ENCODE measurements around the gene PCDH9. TPM values are rescaled to one million over a fixed set of nuclear protein-coding genes. Genes with fewer than 3 reads are reported as not detected.

The PCDH9 gene
- total RNA-seq, 6 donors from 2014 or later = 3.1 to 19.4 (median 7.8) TPM

GRCh38 chr13:66659701-66660467, 570.3 kb downstream of the PCDH9 start:
- TF ChIP-seq POLR2AphosphoS5 (IDR thresholded peaks at IDR 0.05) (no peak), CTCF (IDR thresholded peaks at IDR 0.05) (no peak), EP300 (IDR thresholded peaks at IDR 0.05) (no peak), POLR2A (IDR thresholded peaks at IDR 0.05) (no peak)
- H3K9me3 ChIP-seq = no peaks in the 10 kb centered on the region
- H3K4me1 ChIP-seq = no peaks in the 10 kb centered on the region
- DNase-seq = no peak
- WGBS, 2 donors = 88 to 90% methylated on average over 7 of the region's 7 CpGs
- ATAC-seq (ENCODE audit: low FRiP score in 2 of 2) = peak in 1 of 2 donors; percentile 65
- H3K4me3 ChIP-seq = no peak overlapping the region
- H3K27ac ChIP-seq = no peak overlapping the region
- H3K27me3 ChIP-seq = no peaks in the 10 kb centered on the region
- H3K36me3 ChIP-seq = no peaks in the 10 kb centered on the region

GRCh38 chr13:66659286-66659685, 570.9 kb downstream of the PCDH9 start:
- Histone ChIP-seq H3K36me3 (no peaks in the 10 kb centered on the region), H3K4me3 (no peak overlapping the region), H3K27me3 (no peaks in the 10 kb centered on the region), H3K27ac (no peak overlapping the region), H3K9me3 (no peaks in the 10 kb centered on the region), H3K4me1 (no peaks in the 10 kb centered on the region)
- WGBS, 2 donors = 85 to 89% methylated on average over 2 of the region's 2 CpGs
- DNase-seq (no peak), ATAC-seq (ENCODE audit: low FRiP score in 2 of 2) (peak in 1 of 2 donors; percentile 25)
- TF ChIP-seq POLR2A (IDR thresholded peaks at IDR 0.05) (no peak), POLR2AphosphoS5 (IDR thresholded peaks at IDR 0.05) (no peak), CTCF (IDR thresholded peaks at IDR 0.05) (no peak), EP300 (IDR thresholded peaks at IDR 0.05) (no peak)

- WGBS, 2 donors = 44 to 48% methylated on average over 6 of the region's 6 CpGs
- TF ChIP-seq POLR2AphosphoS5 (IDR thresholded peaks at IDR 0.05) = no peak
- H3K4me1 ChIP-seq = no peaks in the 10 kb centered on the region
- H3K9me3 ChIP-seq = no peaks in the 10 kb centered on the region
- H3K4me3 ChIP-seq = no peak overlapping the region
- no peak overlapping the region for H3K27ac ChIP-seq
- no peaks in the 10 kb centered on the region for H3K27me3 ChIP-seq
- peak in 1 of 2 donors; percentile 83 for ATAC-seq (ENCODE audit: low FRiP score in 2 of 2)
- no peaks in the 10 kb centered on the region for H3K36me3 ChIP-seq
- no peak for DNase-seq
These were observed 572.8 kb downstream of the PCDH9 start for GRCh38 chr13:66657165-66657881.

GRCh38 chr13:66655847-66656454, 574.2 kb downstream of the PCDH9 start:
- Histone ChIP-seq H3K9me3 (no peaks in the 10 kb centered on the region), H3K27ac (no peak overlapping the region), H3K4me3 (no peak overlapping the region), H3K36me3 (no peaks in the 10 kb centered on the region), H3K27me3 (no peaks in the 10 kb centered on the region), H3K4me1 (no peaks in the 10 kb centered on the region)
- TF ChIP-seq POLR2A (IDR thresholded peaks at IDR 0.05) (no peak), CTCF (IDR thresholded peaks at IDR 0.05) (no peak), EP300 (IDR thresholded peaks at IDR 0.05) (no peak), POLR2AphosphoS5 (IDR thresholded peaks at IDR 0.05) (no peak)
- DNase-seq = no peak
- ATAC-seq (ENCODE audit: low FRiP score in 2 of 2) = no peak
- 86% methylated on average over 2 of the region's 2 CpGs for WGBS, 2 donors

- Histone ChIP-seq H3K36me3 (no peaks in the 10 kb centered on the region), H3K4me3 (no peak overlapping the region), H3K9me3 (no peaks in the 10 kb centered on the region), H3K27ac (no peak overlapping the region), H3K4me1 (no peaks in the 10 kb centered on the region), H3K27me3 (no peaks in the 10 kb centered on the region)
- WGBS, 2 donors = 87 to 90% methylated on average over 3 of the region's 3 CpGs
- TF ChIP-seq POLR2AphosphoS5 (IDR thresholded peaks at IDR 0.05) = no peak
- ATAC-seq (ENCODE audit: low FRiP score in 2 of 2) (no peak), DNase-seq (no peak)
These were observed 585.2 kb downstream of the PCDH9 start for GRCh38 chr13:66644855-66645460.

All from upper lobe of left lung (tissue), 6 donors.